Activated CD8-positive, alpha-beta memory T cell treated with anti-CD3 and anti-CD28 coated beads, Interleukin-2, amount 50 U/mL, for 4 hours (primary cell): Measurements from ENCODE around the gene BDP1.
"Not testable (repeated sequence)": the region's sequence is repeated elsewhere in the genome, so short reads cannot be mapped to it uniquely, and the experiment has no call there.

ENCODE experiments used
- DNase-seq: peaks from one replicate; pipeline ENCODE4 v3.0.0-alpha.2; 2020

Gene BDP1

DNA sequence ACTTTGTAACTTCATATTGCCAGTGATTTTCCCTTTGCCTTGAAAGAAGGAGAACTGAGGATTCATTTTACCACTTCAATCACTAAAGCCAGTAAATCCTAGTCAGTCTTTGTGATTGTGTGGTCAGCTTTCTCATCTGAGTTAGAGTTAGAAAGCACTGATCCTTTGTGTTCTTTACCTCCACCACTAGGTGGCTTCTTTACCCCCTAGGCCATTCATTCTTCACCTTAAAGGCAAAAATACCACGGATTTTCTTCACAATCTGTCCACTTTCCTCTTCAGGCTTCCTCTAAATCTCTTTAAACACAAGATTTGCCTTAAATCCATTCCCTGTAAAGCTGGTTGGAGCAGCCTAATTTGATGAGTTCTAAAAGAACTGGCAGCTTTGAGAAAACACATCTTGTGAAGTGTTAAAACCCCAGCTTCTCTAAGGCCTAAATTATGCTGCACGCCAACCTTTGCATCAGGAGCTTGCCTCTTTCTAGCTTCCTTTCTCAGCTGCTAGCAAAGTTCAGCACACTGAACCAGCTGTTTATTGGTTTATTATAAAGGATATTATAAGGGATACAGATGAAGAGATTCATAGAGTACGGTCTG, 20.4 kb downstream of the BDP1 start:
- DNase-seq = no peak

DNA sequence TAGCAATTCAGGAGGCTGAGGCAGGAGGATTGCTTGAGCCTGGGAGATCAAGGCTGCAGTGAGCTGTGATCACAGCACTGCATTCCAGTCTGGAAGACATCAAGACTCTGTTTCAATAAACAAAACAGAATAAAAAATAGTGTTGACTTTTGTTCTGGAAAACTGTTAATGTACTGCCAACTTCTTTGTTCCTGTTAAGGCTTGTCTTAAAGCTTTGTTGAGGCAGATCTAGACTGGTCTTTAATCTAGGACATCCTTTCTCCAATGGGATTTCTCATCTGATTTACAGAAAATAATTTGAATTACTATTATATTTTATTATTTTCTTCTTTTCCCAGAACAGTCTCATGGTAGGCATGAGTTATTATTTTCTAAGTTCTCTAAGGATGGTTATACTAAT, 26.0 kb downstream of the BDP1 start:
- DNase-seq = no peak

DNA sequence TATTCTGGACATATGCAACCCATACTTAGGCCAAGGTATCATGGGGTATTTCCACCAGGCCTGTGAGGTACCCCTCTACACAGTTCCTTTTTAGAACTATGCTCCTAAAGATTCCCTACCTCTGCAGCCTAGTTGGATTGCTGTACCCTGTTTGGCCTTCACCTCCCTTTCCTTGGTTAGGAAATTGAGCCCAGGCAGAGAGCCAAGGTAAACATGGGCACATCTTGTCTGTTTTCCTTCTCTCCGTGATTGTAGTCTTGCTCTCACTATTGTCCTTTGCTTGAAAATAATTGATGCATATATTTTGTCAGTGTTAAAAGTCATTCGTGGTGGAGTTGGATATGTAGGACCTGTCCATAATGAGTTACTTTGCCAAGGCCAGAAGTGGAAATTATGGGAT, 26.7 kb downstream of the BDP1 start:
- no peak for DNase-seq

DNA sequence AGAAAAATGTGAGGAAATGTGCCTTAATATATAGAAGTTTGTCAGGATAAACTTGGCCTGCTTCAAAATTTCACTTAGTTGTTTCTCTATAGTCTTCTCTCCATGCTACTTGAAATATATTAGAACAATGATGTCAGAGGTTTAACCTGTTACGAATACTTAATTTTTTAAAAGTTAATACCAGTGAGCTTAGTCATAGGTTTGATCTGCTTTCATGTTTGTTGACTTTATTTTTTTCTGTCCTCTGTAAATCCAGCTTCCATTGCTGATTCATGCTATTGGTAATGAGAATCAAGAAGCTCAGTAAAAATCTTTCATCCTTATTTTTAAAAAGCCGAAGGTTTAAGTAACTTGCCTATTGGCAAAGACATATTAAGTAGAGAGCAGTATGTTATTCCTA, 27.9 kb downstream of the BDP1 start:
- DNase-seq = no peak

DNA sequence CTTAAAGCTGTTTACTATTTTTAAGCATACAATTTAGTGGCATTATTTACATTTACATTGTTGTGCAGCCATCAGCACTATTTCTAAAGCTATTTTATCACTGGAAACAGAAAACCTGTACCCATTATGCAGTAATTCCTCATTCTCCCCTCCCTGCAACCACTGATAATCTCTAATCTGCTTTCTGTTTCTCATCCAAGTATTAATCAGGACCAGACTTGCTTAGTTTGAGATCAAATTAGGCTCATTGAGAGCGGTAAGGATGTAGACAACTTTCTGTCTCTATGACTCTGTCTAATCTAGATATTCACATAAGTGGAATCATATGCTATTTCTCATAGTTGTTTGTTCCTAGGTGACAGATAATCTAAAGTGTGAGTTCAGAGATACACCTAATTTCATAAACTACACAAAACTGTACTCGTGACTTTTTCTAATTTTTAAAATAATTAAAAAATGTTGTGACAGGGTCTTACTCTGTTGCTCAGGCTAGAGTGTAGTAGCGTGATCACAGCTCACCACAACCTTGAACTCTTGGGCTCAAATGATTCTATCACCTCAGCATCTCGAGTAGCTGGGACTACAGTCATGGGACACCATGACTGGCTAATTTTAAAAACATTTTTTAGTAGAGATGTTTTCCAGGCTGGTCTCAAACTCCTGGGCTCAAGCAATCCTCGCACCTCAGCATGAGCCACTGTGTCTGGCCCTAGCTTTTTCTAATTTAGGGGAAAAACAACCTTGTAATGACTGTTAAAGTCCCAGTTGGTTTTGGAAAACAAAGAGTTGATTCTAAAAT, 37.6 kb downstream of the BDP1 start:
- no peak for DNase-seq

DNA sequence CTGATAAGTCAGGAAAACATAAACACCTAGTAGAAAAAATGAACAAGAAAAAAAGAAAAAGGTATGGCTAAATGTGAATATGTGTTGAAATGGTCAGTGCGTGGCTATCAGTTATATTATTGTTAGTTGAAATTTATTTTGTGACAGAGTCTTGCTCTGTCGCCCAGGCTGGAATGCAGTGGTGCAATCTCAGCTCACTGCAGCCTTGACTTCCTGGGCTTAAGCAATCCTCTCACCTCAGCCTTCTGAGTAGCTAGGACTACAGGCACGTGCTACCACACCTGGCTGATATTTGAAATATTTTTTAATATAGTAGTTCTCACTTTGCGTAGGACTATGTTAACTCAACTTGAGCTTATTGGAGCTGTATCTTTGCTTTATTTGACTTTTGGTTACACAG, 38.8 kb downstream of the BDP1 start:
- not testable (repeated sequence) for DNase-seq

DNA sequence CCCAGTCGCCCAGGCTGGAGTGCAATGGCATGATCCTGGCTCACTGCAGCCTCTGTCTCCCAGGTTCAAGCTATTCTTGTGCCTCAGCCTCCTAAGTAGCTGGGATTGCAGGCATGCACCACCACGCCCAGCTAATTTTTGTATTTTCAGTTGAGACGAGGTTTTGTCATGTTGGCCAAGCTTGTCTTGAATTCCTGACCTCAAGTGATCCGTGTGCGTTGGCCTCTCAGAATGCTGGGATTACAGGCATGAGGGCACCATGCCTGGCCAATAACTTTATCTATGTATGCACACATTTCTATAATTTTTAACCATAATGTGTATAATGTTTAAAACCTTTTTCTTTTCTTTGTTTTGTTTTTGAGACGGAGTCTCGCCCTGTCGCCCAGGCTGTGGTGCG, 43.3 kb downstream of the BDP1 start:
- DNase-seq = not testable (repeated sequence)

DNA sequence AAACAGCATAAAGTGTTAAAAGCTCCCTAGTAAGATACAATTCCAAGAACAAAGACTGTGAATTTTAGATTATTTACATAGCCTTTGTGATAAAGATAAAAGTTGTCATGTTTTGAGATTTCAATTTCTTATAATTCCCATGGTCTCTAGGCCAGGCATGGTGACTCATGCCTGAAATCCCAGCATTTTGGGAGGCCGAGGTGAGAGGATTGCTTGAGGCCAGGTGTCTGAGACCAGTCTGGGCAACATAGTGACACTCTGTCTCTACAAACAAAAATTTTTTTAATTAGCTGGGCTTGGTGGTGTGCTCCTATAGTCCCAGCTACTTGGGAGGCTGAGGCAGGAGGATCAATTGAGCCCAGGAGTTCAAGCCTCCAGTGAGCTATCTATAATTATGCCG, 48.1 kb downstream of the BDP1 start:
- no peak for DNase-seq

DNA sequence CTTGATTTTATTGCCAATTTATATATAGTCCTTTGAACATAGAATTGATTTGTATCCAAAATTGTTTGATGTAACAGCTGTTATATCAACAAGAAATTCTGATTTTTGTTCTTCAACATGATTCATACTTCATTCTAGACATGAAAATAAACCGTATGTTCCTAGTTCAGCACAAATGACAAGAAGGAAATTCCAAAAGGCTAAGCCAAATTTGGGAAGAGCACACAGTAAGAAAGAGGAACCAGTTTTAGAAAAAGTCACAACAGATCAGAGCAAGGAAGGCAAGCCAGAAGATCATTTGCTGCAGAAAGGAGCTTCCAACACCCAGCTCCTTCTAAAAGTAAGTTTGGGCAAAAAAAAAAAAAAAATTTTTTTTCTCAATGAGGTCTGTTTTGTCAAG, 66.7 kb downstream of the BDP1 start:
- DNase-seq = no peak

DNA sequence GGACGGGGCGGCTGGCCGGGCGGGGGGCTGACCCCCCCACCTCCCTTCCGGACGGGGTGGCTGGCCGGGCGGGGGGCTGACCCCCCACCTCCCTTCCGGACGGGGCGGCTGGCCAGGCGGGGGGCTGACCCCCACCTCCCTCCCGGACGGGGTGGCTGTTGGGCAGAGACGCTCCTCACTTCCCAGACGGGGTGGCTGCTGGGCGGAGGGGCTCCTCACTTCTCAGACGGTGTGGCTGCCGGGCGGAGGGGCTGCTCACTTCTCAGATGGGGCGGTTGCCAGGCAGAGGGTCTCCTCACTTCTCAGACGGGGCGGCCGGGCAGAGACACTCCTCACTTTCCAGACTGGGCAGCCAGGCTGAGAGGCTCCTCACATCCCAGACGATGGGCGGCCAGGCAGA, 70.2 kb downstream of the BDP1 start:
- DNase-seq = not testable (repeated sequence)

DNA sequence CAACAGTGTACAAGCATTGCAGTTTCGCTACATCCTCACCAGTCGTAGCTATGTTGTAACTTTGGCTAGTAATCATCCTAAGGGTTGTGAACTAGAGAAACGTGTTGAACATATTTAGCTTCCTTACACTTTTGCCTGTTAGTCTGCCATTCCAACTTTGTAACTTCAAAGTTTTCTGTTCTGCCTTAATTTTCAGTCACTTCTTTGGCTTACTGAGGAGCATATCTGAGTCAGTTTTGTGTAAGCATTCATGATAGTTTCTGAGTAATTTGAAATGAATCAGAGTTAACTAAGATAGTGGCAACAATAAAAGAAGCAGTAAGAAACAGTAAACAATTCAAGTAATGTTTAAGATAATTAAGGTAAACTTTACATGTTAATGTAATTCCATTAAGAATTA, 72.8 kb downstream of the BDP1 start:
- no peak for DNase-seq

DNA sequence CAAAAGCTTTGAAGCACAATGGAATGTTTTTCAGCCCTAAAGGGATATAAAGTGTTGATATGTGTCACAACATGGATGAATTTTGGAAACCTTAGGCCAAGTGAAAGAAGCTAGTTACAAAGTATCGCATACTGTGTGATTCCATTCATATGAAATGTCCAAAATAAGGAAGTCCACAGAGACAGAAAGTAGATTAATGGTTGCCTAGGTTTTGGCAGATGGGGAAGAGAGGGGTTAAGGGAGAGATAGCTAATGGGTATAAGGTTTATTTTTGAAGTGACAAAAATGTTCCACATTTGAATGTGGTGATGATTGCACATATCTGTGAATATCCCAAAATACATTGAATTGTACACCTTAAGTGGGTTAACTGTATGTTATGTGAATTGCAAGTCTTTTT, 74.2 kb downstream of the BDP1 start:
- DNase-seq = no peak

DNA sequence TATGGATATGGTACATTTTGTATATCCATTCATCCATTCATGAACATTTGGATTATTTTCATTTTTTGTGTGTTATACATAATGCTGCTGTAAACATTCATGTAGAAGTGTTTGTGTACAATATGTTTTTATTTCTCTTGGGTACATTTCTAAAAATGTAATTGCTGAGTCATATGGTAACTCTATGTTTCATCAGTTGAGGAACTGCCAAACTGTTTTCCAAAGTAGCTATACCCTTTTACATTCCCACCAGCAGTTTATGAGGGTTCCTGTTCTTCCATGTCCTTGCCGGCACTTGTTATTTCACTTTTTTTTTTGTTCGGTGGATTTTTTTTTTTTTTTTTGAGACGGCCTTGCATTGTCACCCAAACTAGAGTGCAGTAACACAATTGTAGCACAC, 77.7 kb downstream of the BDP1 start:
- DNase-seq = no peak

DNA sequence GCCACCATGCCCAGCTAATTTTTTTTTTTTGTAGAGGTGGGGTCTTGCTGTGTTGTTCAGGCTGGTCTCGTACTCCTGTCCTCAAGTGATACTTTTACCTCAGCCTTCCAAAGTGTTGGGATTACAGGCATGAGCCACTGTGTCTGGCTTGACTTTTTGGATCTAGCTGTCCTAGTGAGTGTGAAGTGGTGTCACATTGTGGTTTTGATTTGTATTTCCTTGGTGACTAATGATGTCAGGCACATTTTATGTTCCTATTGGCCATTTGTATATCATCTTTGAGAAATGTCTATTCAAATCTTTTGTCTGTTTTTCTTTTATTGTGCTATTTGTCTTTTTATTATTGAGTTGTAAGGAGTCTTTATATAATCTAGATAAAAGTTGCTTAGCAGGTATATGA, 78.2 kb downstream of the BDP1 start:
- DNase-seq = no peak

DNA sequence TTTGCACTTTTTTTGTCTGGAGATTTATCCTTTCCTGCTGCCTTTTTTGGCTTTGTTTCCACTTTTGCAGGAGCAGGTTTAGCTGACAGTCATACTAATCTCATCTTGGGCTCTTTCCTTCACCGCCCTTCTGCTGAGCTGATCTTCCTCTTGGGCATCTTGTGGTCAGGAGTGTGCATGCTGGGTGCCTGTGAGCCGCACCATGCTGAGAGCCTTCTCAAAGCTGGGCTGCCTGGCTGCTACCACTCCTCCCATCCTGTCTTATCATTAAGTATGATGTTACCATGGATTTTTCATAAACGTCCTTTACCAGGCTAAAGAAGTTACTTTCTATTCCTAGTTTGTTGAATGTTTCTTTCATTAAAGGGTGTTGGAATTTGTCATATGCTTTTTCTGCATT, 82.2 kb downstream of the BDP1 start:
- no peak for DNase-seq

DNA sequence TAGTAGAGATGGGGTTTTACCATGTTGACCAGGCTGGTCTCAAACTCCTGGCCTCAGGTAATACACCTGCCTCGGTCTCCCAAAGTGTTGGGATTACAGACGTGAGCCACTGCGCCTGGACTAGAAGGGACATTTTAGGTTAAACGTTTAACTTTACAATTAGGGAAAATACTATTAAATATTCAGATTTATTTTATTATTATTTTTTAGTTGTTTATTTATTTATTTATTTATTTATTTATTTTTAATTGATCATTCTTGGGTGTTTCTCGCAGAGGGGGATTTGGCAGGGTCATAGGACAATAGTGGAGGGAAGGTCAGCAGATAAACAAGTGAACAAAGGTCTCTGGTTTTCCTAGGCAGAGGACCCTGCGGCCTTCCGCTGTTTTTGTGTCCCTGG, 95.4 kb downstream of the BDP1 start:
- not testable (repeated sequence) for DNase-seq

DNA sequence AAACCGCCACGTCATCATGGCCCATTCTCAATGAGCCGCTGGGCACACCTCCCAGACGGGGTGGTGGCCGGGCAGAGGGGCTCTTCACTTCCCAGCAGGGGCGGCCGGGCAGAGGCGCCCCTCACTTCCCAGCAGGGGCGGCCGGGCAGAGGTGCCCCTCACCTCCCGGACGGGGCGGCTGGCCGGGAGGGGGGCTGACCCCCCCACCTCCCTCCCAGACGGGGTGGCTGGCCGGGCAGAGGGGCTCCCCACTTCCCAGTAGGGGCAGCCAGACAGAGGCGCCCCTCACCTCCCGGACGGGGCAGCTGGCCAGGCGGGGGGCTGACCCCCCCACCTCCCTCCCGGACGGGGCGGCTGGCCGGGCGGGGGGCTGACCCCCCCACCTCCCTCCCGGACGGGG, 96.1 kb downstream of the BDP1 start:
- DNase-seq = not testable (repeated sequence)

DNA sequence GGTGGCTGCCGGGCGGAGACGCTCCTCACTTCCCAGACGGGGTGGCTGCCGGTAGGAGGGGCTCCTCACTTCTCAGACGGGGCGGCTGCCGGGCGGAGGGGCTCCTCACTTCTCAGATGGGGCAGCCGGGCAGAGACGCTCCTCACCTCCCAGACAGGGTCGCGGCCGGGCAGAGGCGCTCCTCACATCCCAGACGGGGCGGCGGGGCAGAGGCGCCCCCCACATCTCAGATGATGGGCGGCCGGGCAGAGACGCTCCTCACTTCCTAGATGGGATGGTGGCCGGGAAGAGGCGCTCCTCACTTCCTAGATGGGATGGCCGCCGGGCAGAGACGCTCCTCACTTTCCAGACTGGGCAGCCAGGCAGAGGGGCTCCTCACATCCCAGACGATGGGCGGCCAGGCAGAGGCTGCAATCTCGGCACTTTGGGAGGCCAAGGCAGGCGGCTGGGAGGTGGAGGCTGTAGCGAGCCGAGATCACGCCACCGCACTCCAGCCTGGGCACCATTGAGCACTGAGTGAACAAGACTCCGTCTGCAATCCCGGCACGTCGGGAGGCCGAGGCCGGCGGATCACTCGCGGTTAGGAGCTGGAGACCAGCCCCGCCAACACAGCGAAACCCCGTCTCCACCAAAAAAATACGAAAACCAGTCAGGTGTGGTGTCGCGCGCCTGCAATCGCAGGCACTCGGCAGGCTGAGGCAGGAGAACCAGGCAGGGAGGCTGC, 96.7 kb downstream of the BDP1 start:
- not testable (repeated sequence) for DNase-seq

DNA sequence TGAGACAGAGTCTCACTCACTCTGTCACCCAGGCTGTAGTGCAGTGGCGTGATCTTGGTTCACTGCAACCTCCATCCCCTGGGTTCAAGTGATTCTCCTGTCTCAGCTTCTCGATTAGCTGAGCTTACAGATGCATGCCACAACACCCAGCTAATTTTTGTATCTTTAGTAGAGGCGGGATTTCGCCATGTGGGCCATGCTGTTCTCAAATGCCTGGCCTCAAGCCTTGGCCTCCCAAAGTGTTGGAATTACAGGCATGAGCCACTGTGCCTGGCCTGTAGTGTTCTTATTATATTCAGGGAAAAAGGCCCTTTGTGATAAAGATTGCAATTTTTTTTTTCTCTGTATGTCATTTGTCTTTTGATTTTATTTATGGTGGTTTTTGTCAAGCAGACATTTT, 107.7 kb downstream of the BDP1 start:
- DNase-seq = no peak

DNA sequence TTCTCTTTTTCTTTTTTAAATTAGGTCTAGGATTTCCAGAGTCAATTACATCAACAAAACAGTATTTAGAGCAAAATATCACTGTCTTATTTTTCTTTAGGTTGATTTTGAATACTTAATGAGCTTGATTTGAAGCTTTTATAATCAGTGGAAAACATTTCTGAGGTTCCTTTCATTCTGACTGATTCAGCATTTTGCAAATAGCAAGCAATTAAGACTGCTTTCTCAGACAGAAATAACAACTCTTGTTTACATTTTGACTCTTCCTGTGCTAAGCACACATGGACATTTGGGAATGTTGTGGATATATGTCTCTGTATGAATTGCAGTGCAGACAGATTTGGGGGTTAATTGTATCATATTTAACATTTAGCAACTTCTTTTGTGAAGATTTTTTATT, 109.4 kb downstream of the BDP1 start:
- no peak for DNase-seq

DNA sequence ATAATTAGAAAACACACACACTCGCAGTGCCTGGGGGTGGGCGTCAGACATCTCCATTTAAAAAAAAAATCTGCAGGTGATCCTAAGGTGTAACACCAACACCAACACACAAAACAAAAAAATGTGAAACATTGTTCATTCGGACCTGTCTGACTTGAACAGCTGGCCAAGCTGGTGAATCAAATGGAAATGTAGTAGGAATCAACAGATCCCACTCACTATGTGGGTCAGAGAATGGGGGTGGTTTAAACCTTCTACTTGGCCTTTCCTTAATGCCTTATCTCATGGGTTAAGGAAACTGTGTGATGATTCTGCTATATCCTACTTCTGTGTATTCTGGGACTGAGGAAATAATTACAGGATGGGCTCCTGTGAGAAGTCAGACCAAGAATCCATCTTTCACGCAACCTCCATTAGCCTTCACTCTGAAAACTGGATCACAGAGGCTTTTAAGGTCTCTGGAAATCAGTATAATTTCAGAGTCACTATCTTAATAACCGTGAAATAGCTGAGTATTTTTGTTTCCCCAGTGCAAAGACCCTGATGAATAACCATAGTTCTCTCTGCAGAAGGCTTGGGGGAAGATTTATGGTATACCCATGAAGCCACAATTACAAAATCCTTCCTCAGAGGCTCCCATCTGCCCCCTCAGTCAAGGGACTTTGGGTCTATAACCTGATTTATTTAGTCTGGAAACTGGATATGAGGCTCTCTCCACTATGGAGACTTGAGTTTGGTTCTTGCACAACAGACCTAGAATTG, 114.5 kb downstream of the BDP1 start:
- DNase-seq = no peak

DNA sequence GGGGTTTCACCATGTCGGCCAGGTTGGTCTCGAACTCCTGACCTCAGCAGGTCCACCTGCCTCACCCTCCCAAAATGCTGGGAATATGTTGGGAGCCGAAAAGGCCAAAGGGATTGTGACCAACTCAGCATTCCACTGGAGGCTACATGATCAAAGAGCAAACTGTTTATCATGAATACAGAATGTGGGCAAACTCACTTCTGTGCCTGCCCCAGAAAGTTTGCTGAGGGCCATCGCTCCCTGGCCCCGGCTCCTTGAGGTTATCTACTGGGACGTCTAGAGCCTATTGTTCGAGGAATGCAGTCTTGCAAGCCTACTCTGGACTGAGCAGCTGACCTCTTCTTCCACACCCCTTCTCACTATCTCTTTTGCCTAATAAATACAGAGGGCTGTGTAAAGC, 116.4 kb downstream of the BDP1 start:
- DNase-seq = not testable (repeated sequence)

DNA sequence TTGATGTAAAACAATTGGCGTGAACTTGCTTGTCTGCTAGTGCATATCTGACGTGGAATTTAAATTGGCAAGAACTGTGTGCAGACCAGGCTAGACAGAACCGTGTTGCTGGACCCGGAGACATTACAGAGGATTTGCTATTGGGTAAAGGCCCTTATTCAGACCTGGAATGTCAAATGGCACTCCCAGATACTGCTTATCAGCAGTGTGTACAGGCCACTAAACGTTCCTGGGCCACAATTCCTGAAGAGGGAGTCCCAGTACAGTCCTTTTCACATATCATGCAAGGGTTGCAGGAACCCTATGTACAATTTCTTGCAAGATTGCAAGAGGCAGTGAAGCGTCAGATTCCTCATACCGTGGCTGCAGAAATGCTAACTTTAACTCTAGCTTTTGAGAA, 118.1 kb downstream of the BDP1 start:
- DNase-seq = no peak
